SK-N-SH (cell line): ENCODE results near the gene MBD4.

ENCODE experiments used
- CHD2 ChIP-seq: fragments of 150-350 bp; IDR thresholded peaks from 2 replicates; pipeline ENCODE4 v1.6.1; 2018; ENCODE audit warnings: low read length; ENCODE audit not compliant: partially characterized antibody
- CTCF ChIP-seq: fragments of 200-600 bp; sonication (generic); IDR thresholded peaks from 2 replicates; pipeline ENCODE4 v1.6.1; 2017; ENCODE audit warnings: antibody characterized with exemption, mild to moderate bottlenecking, moderate library complexity
- EP300 ChIP-seq, 2 experiments: IDR thresholded peaks; 2 replicates each; pipeline versions ENCODE4 v1.4.0 to v1.6.1; 2012; ENCODE audit warnings: borderline replicate concordance in 1 of 2, low read depth in 1 of 2, low read length in 1 of 2
- FOXM1 ChIP-seq: IDR thresholded peaks from 2 replicates; pipeline ENCODE4 v1.4.0; 2012; ENCODE audit warnings: low read depth, mild to moderate bottlenecking
- POLR2AphosphoS5 ChIP-seq: IDR thresholded peaks from 2 replicates; pipeline ENCODE4 v1.6.1; 2012; ENCODE audit warnings: low read depth, low read length
- REST ChIP-seq: IDR thresholded peaks from 2 replicates; pipeline ENCODE4 v1.6.1; 2012; ENCODE audit warnings: mild to moderate bottlenecking, low read depth, low read length, moderate library complexity
- RFX5 ChIP-seq: IDR thresholded peaks from 2 replicates; pipeline ENCODE4 v1.6.1; 2012; ENCODE audit warnings: mild to moderate bottlenecking, improper control_type of control experiment, low read length
- SIN3A ChIP-seq: IDR thresholded peaks from 2 replicates; pipeline ENCODE4 v1.6.1; 2012; ENCODE audit warnings: low read depth, mild to moderate bottlenecking, low read length, moderate library complexity, borderline replicate concordance
- USF2 ChIP-seq: fragments of 150-350 bp; IDR thresholded peaks from 2 replicates; pipeline ENCODE4 v1.6.1; 2017; ENCODE audit warnings: antibody characterized with exemption, low read length, low read depth, borderline replicate concordance
- YY1 ChIP-seq: IDR thresholded peaks from 2 replicates; pipeline ENCODE4 v1.4.0; 2012; ENCODE audit warnings: low read depth, mild to moderate bottlenecking

GRCh38 chr3:129402210-129402609 is 37.5 kb downstream of the MBD4 start:
- TF ChIP-seq CTCF (no peak), CHD2 (no peak), USF2 (no peak), POLR2AphosphoS5 (no peak), RFX5 (no peak), SIN3A (no peak), FOXM1 (no peak), REST (no peak), EP300 (IDR thresholded peaks at IDR 0.05; ENCODE audit: borderline replicate concordance in 1 of 2, low read depth in 1 of 2, low read length in 1 of 2) (no peak), YY1 (no peak)
